ENCODE results near the gene HS3ST5. TPM values are rescaled to one million over a fixed set of nuclear protein-coding genes. Genes with fewer than 3 reads are reported as not detected.

The HS3ST5 gene
- total and polyA plus RNA-seq, 2 donors (not counting 3 experiments of a cell fraction or from before 2014, with no cell fraction given), result not detected

GRCh38 chr6:114176726-114177125 is 166.1 kb downstream of the HS3ST5 start:
- Histone ChIP-seq H3K4me2 (ENCODE audit: insufficient read depth, low read length) (no peak overlapping the region), H3K9ac (replicated peaks; ENCODE audit: extremely low read depth, insufficient read depth, low read length) (no peak overlapping the region), H4K20me1 (replicated peaks; ENCODE audit: control insufficient read depth, extremely low read depth, insufficient read depth, low read length) (no peaks in the 10 kb centered on the region), H3K4me3 (replicated peaks in 1 of 3; ENCODE audit: insufficient read depth in 1 of 3, low read depth in 1 of 3, low read length in 3 of 3) (no peak overlapping the region), H3K9me1 (replicated peaks; ENCODE audit: control insufficient read depth, extremely low read depth, insufficient read depth, low read length) (no peaks in the 10 kb centered on the region), H3K27ac (ENCODE audit: insufficient read depth, low read depth, low read length) (no peak overlapping the region), H3K4me1 (ENCODE audit: control insufficient read depth, extremely low read depth, insufficient read depth, low read length) (no peaks in the 10 kb centered on the region), H3K27me3 (ENCODE audit: control insufficient read depth in 2 of 2, insufficient read depth in 2 of 2, low read length in 2 of 2) (peaks cover 0 to 2% of the 10 kb centered on the region in 2 experiments), H3K79me2 (ENCODE audit: control insufficient read depth, insufficient read depth, low read length) (no peaks in the 10 kb centered on the region), H3K36me3 (ENCODE audit: control insufficient read depth in 2 of 2, extremely low read depth in 1 of 2, insufficient read depth in 2 of 2, low read length in 2 of 2) (no peaks in the 10 kb centered on the region), H2AFZ (ENCODE audit: low read depth, low read length) (no peak overlapping the region), H3K9me3 (replicated peaks; ENCODE audit: control insufficient read depth, insufficient read depth, low read length) (no peaks in the 10 kb centered on the region)
- intact Hi-C loops (cut with micrococcal nuclease), result no loop called here
- no peak for FAIRE-seq
- dilution Hi-C loops (cut with MboI; ENCODE audit: extremely low pct_ligation_motif_present, low sequenced_read_pairs), result no loop called here
- TF ChIP-seq CTCF (IDR thresholded peaks at IDR 0.05; ENCODE audit: extremely low read depth in 1 of 2, insufficient read depth in 1 of 2, low read depth in 1 of 2, low read length in 2 of 2) (no peak), MAX (IDR thresholded peaks at IDR 0.05; ENCODE audit: insufficient read depth, insufficient read length) (no peak), POLR2A (IDR thresholded peaks at IDR 0.05; ENCODE audit: low read depth, low read length) (no peak), POLR2AphosphoS5 (IDR thresholded peaks at IDR 0.05; ENCODE audit: insufficient read depth, low read depth, low read length) (no peak), FOS (IDR thresholded peaks at IDR 0.05; ENCODE audit: borderline replicate concordance, insufficient read depth, low read length) (no peak), GATA2 (IDR thresholded peaks at IDR 0.05; ENCODE audit: insufficient read depth, insufficient read length, low read depth, low read length) (no peak), EZH2 (IDR thresholded peaks at IDR 0.05; ENCODE audit: borderline replicate concordance, low read depth, low read length, severe bottlenecking) (no peak), JUN (IDR thresholded peaks at IDR 0.05; ENCODE audit: borderline replicate concordance, insufficient read depth, insufficient read length, low read depth) (no peak), MYC (IDR thresholded peaks at IDR 0.05; ENCODE audit: low read depth, low read length) (no peak)
- CTCF ChIA-PET, result no interaction called here
- BruUV-seq (replicated peaks), result no TSS peak
- POLR2A ChIA-PET, result no interaction called here
- DNase-seq (ENCODE audit: low read depth, low spot score), result no peak
